Stimulated activated CD4-positive, alpha-beta T cell treated with anti-CD3 and anti-CD28 coated beads, Interleukin-4, amount 100 ng/mL, for 4 hours (primary cell): Measurements from ENCODE around the gene ANKS1B.
"Not testable (repeated sequence)": the region's sequence is repeated elsewhere in the genome, so short reads cannot be mapped to it uniquely, and the experiment has no call there.

ENCODE experiments used
- DNase-seq, 2 experiments: peaks; one replicate each; pipeline ENCODE4 v3.0.0-alpha.2; 2020

Gene ANKS1B

GRCh38 chr12:98837134-98837752 lies 1147.5 kb downstream of the ANKS1B start:
- DNase-seq, result not testable (repeated sequence)

- no peak for DNase-seq
Observed at GRCh38 chr12:98830657-98831056, 1154.1 kb downstream of the ANKS1B start.

GRCh38 chr12:98828802-98829600 lies 1155.7 kb downstream of the ANKS1B start:
- no peak for DNase-seq

GRCh38 chr12:98823012-98823411 lies 1161.7 kb downstream of the ANKS1B start:
- no peak for DNase-seq

GRCh38 chr12:98821866-98822265 lies 1162.9 kb downstream of the ANKS1B start:
- DNase-seq, result no peak

GRCh38 chr12:98821232-98821631 lies 1163.5 kb downstream of the ANKS1B start:
- DNase-seq, result no peak

GRCh38 chr12:98819821-98820404 lies 1164.8 kb downstream of the ANKS1B start:
- no peak for DNase-seq

GRCh38 chr12:98819071-98819470 lies 1165.7 kb downstream of the ANKS1B start:
- DNase-seq, result no peak

GRCh38 chr12:98818239-98818638 lies 1166.5 kb downstream of the ANKS1B start:
- DNase-seq, result no peak

- DNase-seq, result no peak
Observed at GRCh38 chr12:98817742-98818141, 1167.0 kb downstream of the ANKS1B start.

GRCh38 chr12:98816720-98817119 lies 1168.0 kb downstream of the ANKS1B start:
- no peak for DNase-seq

GRCh38 chr12:98814254-98814653 lies 1170.5 kb downstream of the ANKS1B start:
- DNase-seq, result no peak

- no peak for DNase-seq
Observed at GRCh38 chr12:98812225-98812624, 1172.5 kb downstream of the ANKS1B start.

GRCh38 chr12:98808243-98808875 lies 1176.4 kb downstream of the ANKS1B start:
- no peak for DNase-seq

- DNase-seq, result no peak
Observed at GRCh38 chr12:98807187-98807586, 1177.5 kb downstream of the ANKS1B start.

- no peak for DNase-seq
Observed at GRCh38 chr12:98803468-98804209, 1181.1 kb downstream of the ANKS1B start.

GRCh38 chr12:98799822-98800221 lies 1184.9 kb downstream of the ANKS1B start:
- DNase-seq, result no peak

GRCh38 chr12:98799146-98799810 lies 1185.5 kb downstream of the ANKS1B start:
- DNase-seq, result no peak

GRCh38 chr12:98797200-98797599 lies 1187.5 kb downstream of the ANKS1B start:
- DNase-seq, result no peak

GRCh38 chr12:98796745-98797144 lies 1188.0 kb downstream of the ANKS1B start:
- no peak for DNase-seq

- DNase-seq, result no peak
Observed at GRCh38 chr12:98793121-98793520, 1191.6 kb downstream of the ANKS1B start.

GRCh38 chr12:98791406-98791805 lies 1193.3 kb downstream of the ANKS1B start:
- DNase-seq, result no peak
